SK-N-SH (cell line): ENCODE results near the gene GPR61. TPM values are rescaled to one million over a fixed set of nuclear protein-coding genes. Genes with fewer than 3 reads are reported as not detected.

ENCODE experiments used
- CTCF ChIA-PET: fragments of 300-600, 350-600 bp; formaldehyde crosslinking; extraction: SDS; loops from one replicate; lab custom pipeline; 2021; lab: Yijun Ruan, JAX
- POLR2A ChIA-PET: fragments of 350-600 bp; sonication (Branson Sonifier 250); formaldehyde crosslinking; extraction: SDS; loops from one replicate; lab custom pipeline; 2020; ENCODE audit warnings: antibody characterized with exemption, inconsistent platforms; lab: Yijun Ruan, JAX
- DNase-seq: peaks from one replicate; pipeline ENCODE4 v3.0.0; 2012
- H2AFZ ChIP-seq: fragments of 200-600 bp; sonication (generic); 2 replicates; pipeline ENCODE4 v1.8.1; 2016; ENCODE audit warnings: antibody characterized with exemption, mild to moderate bottlenecking, low read depth
- H3F3A ChIP-seq: fragments of 200-600 bp; sonication (generic); replicated peaks from 2 replicates; pipeline ENCODE3; 2016; ENCODE audit warnings: antibody characterized with exemption, mild to moderate bottlenecking; ENCODE audit not compliant: insufficient read depth
- H3K27ac ChIP-seq, 2 experiments: fragments of 200-500 bp in 1 of 2; fragments of 200-600 bp in 1 of 2; sonication (Bioruptor generic) in 1 of 2; sonication (generic), shearing (Covaris generic) in 1 of 2; 2 replicates each; pipeline versions ENCODE4 v1.5.1 to v1.6.1; 2014 to 2016; ENCODE audit warnings: low read depth in 2 of 2, inconsistent platforms in 1 of 2, low read length in 1 of 2, mild to moderate bottlenecking in 1 of 2, mixed read lengths in 1 of 2
- H3K27me3 ChIP-seq: fragments of 200-600 bp; sonication (generic), shearing (Covaris generic); 2 replicates; pipeline ENCODE4 v1.6.1; 2016; ENCODE audit warnings: mixed run types; ENCODE audit not compliant: insufficient read depth
- H3K36me3 ChIP-seq, 2 experiments: fragments of 200-500 bp in 1 of 2; fragments of 200-600 bp in 1 of 2; sonication (Bioruptor generic) in 1 of 2; sonication (generic) in 1 of 2; replicated peaks in 1 of 2; 2 replicates each; pipeline versions ENCODE3 to v1.5.1; 2014 to 2016; ENCODE audit warnings: low read length in 1 of 2, mild to moderate bottlenecking in 1 of 2; ENCODE audit not compliant: insufficient read depth in 2 of 2, control insufficient read depth in 1 of 2
- H3K4me1 ChIP-seq, 2 experiments: fragments of 200-500 bp in 1 of 2; fragments of 200-600 bp in 1 of 2; sonication (Bioruptor generic) in 1 of 2; sonication (generic), shearing (Covaris generic) in 1 of 2; 2 replicates each; pipeline versions ENCODE4 v1.5.1 to v1.6.1; 2014 to 2016; ENCODE audit warnings: low read depth in 1 of 2, low read length in 1 of 2, mixed run types in 1 of 2; ENCODE audit not compliant: insufficient read depth in 2 of 2, control insufficient read depth in 1 of 2
- H3K4me2 ChIP-seq: fragments of 200-600 bp; sonication (generic), shearing (Covaris generic); 2 replicates; pipeline ENCODE4 v1.6.1; 2017; ENCODE audit warnings: mixed run types
- H3K4me3 ChIP-seq, 2 experiments: fragments of 200-500 bp in 1 of 2; fragments of 200-600 bp in 1 of 2; sonication (Bioruptor generic) in 1 of 2; sonication (generic), shearing (Covaris generic) in 1 of 2; 2 replicates each; pipeline versions ENCODE4 v1.5.1 to v1.8.1; 2014 to 2016; ENCODE audit warnings: low read depth in 2 of 2, inconsistent platforms in 1 of 2, low read length in 1 of 2, mild to moderate bottlenecking in 1 of 2, mixed read lengths in 1 of 2, moderate library complexity in 1 of 2
- H3K79me2 ChIP-seq: fragments of 200-600 bp; sonication (generic); 2 replicates; pipeline ENCODE4 v1.8.1; 2017; ENCODE audit warnings: mild to moderate bottlenecking; ENCODE audit not compliant: insufficient read depth
- H3K9ac ChIP-seq: fragments of 200-600 bp; sonication (generic); 2 replicates; pipeline ENCODE4 v1.6.1; 2017; ENCODE audit warnings: mixed run types
- H3K9me2 ChIP-seq: fragments of 200-600 bp; sonication (generic); 2 replicates; pipeline ENCODE4 v1.6.1; 2017; ENCODE audit warnings: mixed run types
- H3K9me3 ChIP-seq: fragments of 200-600 bp; sonication (generic); 2 replicates; pipeline ENCODE4 v1.6.1; 2017; ENCODE audit warnings: mixed run types, mild to moderate bottlenecking, moderate library complexity
- H4K20me1 ChIP-seq: fragments of 200-600 bp; sonication (generic); 2 replicates; pipeline ENCODE4 v1.6.1; 2017; ENCODE audit warnings: mild to moderate bottlenecking, mixed run types; ENCODE audit not compliant: insufficient read depth
- CTCF ChIP-seq: fragments of 200-600 bp; sonication (generic); IDR thresholded peaks from 2 replicates; pipeline ENCODE4 v1.6.1; 2017; ENCODE audit warnings: antibody characterized with exemption, mild to moderate bottlenecking, moderate library complexity
- ELF1 ChIP-seq: IDR thresholded peaks from 2 replicates; pipeline ENCODE4 v1.4.0; 2012
- FOSL2 ChIP-seq: IDR thresholded peaks from 2 replicates; pipeline ENCODE4 v1.4.0; 2012; ENCODE audit warnings: low read depth, mild to moderate bottlenecking, moderate library complexity, borderline replicate concordance
- GATA2 ChIP-seq: sonication (generic); formaldehyde crosslinking; IDR thresholded peaks from 2 replicates; pipeline ENCODE4 v1.5.0; 2020; ENCODE audit warnings: mild to moderate bottlenecking, missing genetic modification reagents
- IRF3 ChIP-seq: fragments of 150-350 bp; IDR thresholded peaks from 2 replicates; pipeline ENCODE4 v1.6.1; 2016; ENCODE audit warnings: mild to moderate bottlenecking, low read depth, low read length
- PBX3 ChIP-seq: IDR thresholded peaks from 2 replicates; pipeline ENCODE4; 2012
- RAD21 ChIP-seq: IDR thresholded peaks from 2 replicates; pipeline ENCODE4 v1.6.1; 2012; ENCODE audit warnings: mild to moderate bottlenecking, low read length
- RXRA ChIP-seq: IDR thresholded peaks from 2 replicates; pipeline ENCODE4 v1.4.0; 2012; ENCODE audit warnings: low read depth, mild to moderate bottlenecking, borderline replicate concordance
- SIN3A ChIP-seq: IDR thresholded peaks from 2 replicates; pipeline ENCODE4 v1.6.1; 2012; ENCODE audit warnings: low read depth, mild to moderate bottlenecking, low read length, moderate library complexity, borderline replicate concordance
- SMC3 ChIP-seq: IDR thresholded peaks from 2 replicates; pipeline ENCODE4 v1.6.1; 2012; ENCODE audit warnings: low read depth, low read length, improper control_type of control experiment
- TCF12 ChIP-seq: IDR thresholded peaks from 2 replicates; pipeline ENCODE4 v1.4.0; 2012
- TEAD4 ChIP-seq: IDR thresholded peaks from 2 replicates; pipeline ENCODE4 v1.4.0; 2012; ENCODE audit warnings: mild to moderate bottlenecking, borderline replicate concordance; ENCODE audit not compliant: insufficient read depth
- ZBTB33 ChIP-seq: IDR thresholded peaks from 2 replicates; pipeline ENCODE4 v1.4.0; 2012; ENCODE audit warnings: low read depth, borderline replicate concordance
- WGBS: methylation state at CpG from one replicate; pipeline ENCODE4 v1.1.6; 2017; ENCODE audit warnings: low lambda C conversion rate; 5-methylcytosine and 5-hydroxymethylcytosine counted together
- polyA plus RNA-seq, 3 experiments: library from polyadenylated mRNA; depleted of rRNA; stranded (reverse); fragments of >200 nt; gene quantifications; 2 replicates each; pipeline ENCODE4 v1.2.3, GENCODE V29; 2012

The GPR61 gene
- polyA plus RNA-seq, 1 of the 3 experiments (the other 2 are of a cell fraction) = not detected

- Histone ChIP-seq H4K20me1 (no peaks in the 10 kb centered on the region), H2AFZ (no peak overlapping the region), H3K27ac (peak overlapping the region in 1 of 2 experiments; percentile 62; a peak in 1 of 4 replicates)
- POLR2A ChIA-PET = no interaction called here
- TF ChIP-seq ZBTB33 = no peak
- TF ChIP-seq SMC3 = no peak
- no peak for TF ChIP-seq TEAD4
- TF ChIP-seq SIN3A = no peak
- TF ChIP-seq PBX3 = no peak
- no peak for TF ChIP-seq TCF12
- TF ChIP-seq, all 33 proteins: peak for 0
- 30% methylated on average over 1 of the region's 4 CpGs for WGBS
- H3K4me2 ChIP-seq = no peak overlapping the region
- H3F3A ChIP-seq = no peaks in the 10 kb centered on the region
- peaks cover 0 to 42% of the 10 kb centered on the region in 2 experiments; a peak in 1 of 4 replicates for H3K4me1 ChIP-seq
- no peaks in the 10 kb centered on the region for H3K27me3 ChIP-seq
- H3K9ac ChIP-seq = no peak overlapping the region
- H3K9me3 ChIP-seq = no peaks in the 10 kb centered on the region
- CTCF ChIA-PET = interaction anchor here (1.0 to 26.3 kb wide), 6 partner anchors 8 to 449 kb away, joined by 3 to 1710 read pairs (median 58); partner anchors contain the start of genes AHCYL1, AMIGO1, ATXN7L2 and CYB561D1
- DNase-seq = no peak
- no peaks in the 10 kb centered on the region for H3K36me3 ChIP-seq
- no peak overlapping the region for H3K4me3 ChIP-seq
- no peaks in the 10 kb centered on the region for H3K9me2 ChIP-seq
- no peaks in the 10 kb centered on the region for H3K79me2 ChIP-seq
These were observed 4.2 kb upstream of the GPR61 start for GRCh38 chr1:109535481-109535880.

- Histone ChIP-seq H3F3A (no peaks in the 10 kb centered on the region), H3K9ac (no peak overlapping the region), H3K9me3 (no peaks in the 10 kb centered on the region), H3K79me2 (no peaks in the 10 kb centered on the region), H3K4me2 (no peak overlapping the region), H2AFZ (no peak overlapping the region), H3K27me3 (no peaks in the 10 kb centered on the region), H3K27ac (peak overlapping the region in 1 of 2 experiments; percentile 62; a peak in 1 of 4 replicates), H3K4me1 (peaks cover 0 to 40% of the 10 kb centered on the region in 2 experiments; a peak in 1 of 4 replicates), H3K9me2 (no peaks in the 10 kb centered on the region), H3K36me3 (no peaks in the 10 kb centered on the region), H3K4me3 (no peak overlapping the region), H4K20me1 (no peaks in the 10 kb centered on the region)
- CTCF ChIA-PET = interaction anchor here (1.1 to 26.3 kb wide), 6 partner anchors 8 to 448 kb away, joined by 3 to 1710 read pairs (median 58); partner anchors contain the start of genes AHCYL1, AMIGO1, ATXN7L2 and CYB561D1
- WGBS = 81% methylated on average over 4 of the region's 5 CpGs
- POLR2A ChIA-PET = interaction anchor here (1.2 kb wide), 1 partner anchor 13 kb away, joined by 4 read pairs; the partner anchor contains the start of gene GNAI3
- no peak for DNase-seq
- TF ChIP-seq ZBTB33 (no peak), GATA2 (CRISPR knock-in tag) (no peak), SMC3 (no peak), IRF3 (no peak), ELF1 (no peak), RXRA (no peak), FOSL2 (no peak), RAD21 (no peak), CTCF (no peak)
These were observed 3.6 kb upstream of the GPR61 start for GRCh38 chr1:109535971-109536491.
